COR-L47 (cell line): ENCODE measurements around the gene ARMC9.
"Not testable (repeated sequence)": the region's sequence is repeated elsewhere in the genome, so short reads cannot be mapped to it uniquely, and the experiment has no call there.

Experiments
- DNase-seq: peaks from one replicate; lab custom pipeline; 2025; lab: John Stamatoyannopoulos, UW

The ARMC9 gene

DNA sequence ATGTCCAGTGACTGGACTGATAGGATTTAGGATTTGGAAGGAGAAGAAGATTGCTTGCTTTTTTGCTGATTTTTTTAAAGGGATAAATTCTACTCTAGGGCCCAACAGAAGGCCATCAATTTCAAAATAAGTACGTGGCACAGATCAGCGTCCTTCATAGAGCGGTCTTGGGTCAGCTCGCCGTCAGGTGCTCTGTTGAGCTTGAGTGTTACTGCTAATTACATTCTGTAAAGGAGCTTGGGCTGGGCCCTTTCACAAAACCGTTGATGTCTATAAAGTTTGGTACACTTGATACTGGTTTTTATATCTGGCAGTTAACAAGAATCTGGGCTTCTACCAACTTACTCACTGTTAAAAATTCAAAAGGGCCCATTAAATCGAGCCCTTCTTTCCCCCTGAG is 45.4 kb downstream of the ARMC9 start:
- DNase-seq: no peak

DNA sequence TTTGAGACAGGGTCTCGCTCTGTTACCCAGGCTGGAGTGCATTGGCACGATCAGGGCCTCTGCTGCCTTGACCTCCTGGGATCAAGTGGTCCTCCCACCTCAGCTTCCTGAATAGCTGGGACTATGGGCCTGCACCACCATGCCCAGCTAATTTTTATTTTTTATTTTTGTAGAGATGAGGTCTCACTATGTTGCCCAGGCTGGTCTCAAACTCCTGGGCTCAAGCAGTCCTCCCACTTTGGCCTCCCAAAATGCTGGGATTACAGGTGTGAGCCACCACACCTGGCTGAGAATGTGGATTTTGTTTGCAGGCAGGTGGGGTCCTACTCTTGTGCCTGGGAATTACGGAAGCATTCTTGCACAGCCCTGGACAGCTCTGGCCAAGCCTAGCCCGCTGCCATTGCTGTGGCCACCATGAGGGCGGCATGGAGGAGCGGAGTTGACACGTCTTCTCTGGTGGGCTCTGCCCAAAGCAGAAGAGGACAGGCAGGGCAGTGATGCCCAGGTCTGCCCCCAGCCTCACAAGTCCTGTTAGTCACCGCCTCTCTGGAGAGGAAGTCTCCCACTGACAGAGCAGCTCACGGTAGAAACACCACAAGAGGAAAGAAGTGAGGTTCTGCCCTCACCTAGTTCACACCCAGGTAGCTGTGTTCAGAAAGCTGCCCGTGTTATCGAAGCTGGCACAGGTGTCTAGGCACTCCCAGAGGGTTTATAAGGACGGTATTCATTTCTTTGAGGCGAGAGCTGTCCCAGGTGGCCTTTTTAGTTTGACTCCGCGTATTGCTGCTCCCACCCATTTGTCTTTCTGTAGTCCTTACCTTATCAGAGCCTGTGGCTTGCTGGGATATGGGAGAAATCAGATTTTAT is 46.2 kb downstream of the ARMC9 start:
- DNase-seq: no peak

DNA sequence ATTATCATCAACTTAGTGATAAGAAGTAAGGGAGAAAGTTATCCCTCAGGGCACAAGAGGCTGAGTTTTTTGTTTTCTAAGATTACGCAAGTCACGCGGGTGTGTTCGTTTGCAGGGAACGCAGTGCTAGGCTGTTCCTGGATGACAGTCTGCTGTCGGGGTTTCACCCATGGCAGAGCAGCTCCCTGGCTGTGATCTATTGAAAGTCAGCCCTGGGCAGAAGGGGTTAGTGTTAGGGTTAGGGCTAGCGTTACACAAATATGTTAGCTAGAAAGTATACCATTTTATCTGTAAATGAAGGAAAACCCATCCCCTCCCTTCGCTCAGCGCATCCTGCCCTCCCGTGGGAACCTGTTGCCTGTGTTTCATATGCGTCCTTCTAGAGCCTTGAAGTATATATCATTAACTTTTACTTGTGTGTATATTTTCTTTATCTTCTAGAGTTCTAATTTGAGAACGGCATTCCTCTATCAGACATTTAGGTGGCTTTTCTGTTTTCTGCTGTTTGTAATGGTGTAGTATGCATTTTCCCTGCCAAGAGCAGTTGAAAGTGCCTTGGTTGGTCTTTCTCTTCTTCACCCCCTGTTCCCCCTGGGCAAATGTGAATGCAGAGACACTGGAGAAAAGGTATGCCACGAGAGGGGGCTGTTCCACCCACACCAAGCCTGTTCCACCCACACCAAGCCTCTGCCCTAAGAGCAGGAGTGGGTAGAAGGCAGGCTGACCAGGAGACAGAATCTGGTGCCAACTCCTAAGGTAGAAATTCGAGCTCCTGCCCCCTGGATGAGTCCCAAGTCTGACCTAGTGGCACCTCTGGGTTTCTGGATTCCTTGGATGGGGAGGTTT is 47.0 kb downstream of the ARMC9 start:
- no peak for DNase-seq

DNA sequence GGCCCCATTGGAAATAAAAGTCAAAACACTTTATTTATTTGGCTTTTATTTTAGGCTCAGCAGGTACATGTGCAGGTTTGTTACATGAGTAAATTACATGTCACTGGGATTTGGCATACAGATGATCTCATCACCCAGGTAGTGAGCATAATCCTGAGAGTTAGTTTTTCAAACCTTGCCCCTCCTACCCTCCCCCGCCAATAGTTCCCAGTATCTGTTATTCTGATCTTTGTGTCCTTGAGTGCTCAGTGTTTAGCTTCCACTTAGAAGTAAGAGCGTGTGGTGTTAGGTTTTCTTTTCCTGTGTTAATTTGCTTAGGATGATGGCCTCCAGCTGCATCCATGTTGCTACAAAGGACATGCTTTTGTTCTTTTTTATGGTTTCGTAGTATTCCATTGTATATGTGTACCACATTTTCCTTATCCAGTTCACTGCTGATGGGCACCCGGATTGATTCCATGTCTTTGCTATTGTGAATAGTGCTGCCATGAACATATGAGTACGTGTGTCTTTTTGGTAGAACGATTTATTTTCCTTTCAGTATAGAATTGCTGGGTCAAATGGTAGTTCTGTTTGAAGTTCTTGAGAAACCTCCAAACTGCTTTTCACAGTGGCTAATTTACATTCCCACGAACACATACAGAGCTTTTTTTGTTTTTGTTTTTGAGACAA is 47.9 kb downstream of the ARMC9 start:
- DNase-seq: no peak

DNA sequence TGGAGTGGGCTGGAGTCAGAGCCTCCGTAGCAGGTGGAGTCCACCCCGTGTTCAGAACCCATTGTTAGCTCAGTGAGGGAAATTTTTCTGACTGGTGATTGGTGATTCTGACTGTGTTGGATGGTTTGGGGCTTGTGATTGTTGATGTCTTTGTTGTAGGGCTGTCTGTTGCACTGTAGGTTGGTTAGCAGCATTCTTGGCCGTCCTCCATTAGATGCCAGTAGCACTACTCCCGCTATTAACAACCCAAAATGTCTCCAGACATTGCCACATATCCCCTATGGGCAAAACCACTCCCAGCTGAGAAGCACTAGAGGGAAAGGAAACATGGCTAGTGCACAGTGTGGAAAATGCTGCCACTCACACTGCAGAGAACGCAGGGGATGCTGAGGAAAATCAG is 51.7 kb downstream of the ARMC9 start:
- DNase-seq: no peak

DNA sequence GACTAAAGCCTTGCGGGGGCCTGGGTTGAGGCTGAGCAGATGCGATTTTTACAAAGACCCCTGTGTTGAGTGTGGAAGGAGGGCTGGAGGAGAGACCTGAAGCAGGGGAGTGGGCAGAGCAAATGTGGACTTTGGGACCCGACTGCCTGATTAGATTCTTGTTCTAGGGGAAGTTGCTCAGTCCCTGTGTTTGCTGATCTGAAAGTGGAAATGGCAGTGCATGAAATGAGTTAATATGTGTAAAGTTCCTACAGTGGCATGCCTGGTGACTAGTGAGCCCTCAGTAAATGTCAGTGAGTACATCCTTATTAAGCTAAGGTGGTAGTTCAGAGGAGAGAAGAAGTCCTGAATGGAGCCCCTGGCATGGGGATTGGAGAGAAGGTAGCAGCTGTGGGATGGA is 52.3 kb downstream of the ARMC9 start:
- DNase-seq: no peak

DNA sequence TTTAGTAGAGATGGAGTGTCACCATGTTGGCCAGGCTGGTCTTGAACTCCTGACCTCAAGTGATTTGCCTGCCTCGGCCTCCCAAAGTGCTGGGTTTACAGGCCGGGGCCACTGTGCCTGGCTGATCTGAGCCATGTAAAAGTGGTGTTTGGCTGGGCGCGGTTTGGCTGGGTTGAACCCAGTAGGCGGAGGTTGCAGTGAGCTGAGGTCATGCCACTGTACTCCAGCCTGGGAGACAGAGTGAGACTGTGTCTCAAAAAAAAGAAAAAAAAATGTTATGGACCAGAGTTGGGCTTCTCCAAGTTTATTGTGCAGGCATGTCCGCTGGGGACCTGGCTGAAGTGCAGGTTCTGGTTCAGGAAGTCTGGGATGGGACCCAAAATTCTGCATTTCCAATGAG is 54.9 kb downstream of the ARMC9 start:
- not testable (repeated sequence) for DNase-seq

DNA sequence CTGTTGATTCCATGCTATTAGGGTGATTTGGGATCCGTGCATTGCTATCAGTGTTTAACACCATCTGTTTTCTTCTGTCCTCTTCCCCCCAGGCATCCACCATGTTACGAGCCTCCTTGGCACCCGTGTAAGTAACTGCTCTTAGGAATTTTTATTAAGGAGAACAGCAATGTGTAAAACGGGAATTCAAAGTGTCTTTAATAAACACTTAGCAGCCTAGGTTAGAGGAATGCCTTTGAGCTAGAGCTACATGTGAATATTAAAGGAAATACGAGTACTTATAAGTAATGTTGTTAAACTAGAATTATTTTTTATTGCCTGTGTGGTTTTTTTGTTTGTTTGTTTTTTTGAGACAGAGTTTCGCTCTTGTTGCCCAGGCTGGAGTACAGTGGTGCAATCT is 58.1 kb downstream of the ARMC9 start:
- no peak for DNase-seq

DNA sequence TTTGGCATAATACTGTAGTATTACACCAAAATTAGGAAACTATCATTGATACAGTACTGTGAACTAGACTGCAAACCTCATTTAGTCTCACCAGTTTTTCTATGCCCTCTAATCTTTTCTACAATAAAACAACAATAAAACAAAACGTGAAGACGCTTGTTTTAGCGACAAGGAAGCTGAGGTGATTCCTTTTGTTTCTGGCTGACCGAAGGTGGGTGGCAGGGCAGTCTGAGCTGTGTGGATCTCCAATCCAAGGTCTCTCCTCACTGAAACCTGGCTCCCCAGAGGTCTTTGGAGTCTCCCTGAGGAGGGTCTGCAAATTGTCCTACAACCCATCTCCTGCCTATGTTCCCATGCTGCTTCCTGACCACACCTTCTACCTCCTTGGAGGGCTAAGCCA is 59.3 kb downstream of the ARMC9 start:
- DNase-seq: no peak

DNA sequence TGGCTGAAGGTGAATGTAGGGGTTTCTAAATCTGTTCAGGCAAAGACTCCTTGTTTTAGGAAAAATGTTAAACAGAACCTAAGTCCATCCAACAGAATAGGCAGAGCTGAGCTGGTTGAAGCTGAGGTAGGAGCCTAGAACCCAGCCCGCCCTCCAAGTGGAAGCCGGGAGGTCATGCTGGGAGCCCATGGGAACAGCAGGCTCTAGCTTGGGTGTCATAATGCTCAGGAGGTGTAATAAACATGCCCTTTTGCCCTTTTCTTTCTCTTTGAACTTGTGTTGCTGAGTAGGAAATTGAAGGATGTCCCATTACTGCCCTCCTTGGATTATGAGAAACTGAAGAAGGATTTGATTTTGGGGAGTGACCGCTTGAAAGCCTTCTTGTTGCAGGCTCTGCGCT is 60.3 kb downstream of the ARMC9 start:
- DNase-seq: no peak

DNA sequence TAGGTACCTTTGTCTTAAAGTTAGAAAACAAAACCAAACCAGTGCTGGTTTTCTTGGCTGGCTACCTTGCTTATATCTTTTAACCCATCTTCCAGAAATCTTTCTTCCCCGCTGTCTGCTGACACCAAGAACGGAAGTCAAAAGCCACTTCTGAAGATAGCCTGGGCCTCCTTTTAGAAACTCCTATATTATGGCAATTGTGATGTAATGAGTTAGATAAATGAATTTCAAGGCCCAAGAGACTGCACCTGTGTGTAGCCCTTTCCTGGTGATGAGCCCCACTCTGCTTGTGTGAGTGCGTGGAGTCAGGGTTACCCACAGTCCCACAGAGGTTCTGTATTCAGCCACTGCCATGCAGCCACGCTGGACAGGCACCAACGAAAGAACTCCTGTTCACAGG is 60.7 kb downstream of the ARMC9 start:
- DNase-seq: no peak

DNA sequence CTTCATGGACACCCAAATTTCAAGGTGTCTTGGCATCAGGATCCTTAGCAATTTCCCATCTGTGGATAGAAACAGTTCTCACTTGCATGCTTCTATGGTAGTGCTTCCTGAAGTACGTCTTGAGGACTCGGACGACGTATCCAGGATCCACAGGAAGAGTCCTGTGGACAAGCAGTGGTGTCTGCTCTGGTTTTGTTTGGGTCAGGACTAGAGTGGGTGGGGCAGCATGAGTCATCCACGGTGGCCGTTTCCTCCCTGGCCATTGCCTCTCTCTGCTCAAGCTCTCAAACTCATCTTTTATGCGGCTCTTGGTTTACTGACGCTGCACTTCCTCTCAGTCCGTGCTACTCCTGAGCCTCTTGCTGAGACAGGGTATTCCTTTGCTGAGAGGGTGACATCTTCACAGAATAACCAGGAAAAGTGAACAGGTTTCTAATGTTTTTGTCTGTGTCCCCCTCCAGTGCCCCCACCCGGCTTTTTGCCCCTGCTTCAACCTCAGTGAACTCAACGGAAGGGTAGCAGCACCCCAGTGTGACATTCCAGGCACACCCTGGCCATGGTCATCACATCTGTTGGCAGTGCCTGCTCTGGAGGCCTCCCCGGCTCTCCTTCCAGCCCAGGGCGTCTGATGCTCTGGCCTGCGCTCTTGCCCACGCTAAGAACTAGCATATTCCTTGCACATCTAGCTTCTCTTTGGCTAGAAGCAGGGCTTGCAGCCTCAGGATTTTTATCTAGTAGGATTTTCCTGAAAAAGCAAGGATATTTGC is 62.2 kb downstream of the ARMC9 start:
- no peak for DNase-seq

DNA sequence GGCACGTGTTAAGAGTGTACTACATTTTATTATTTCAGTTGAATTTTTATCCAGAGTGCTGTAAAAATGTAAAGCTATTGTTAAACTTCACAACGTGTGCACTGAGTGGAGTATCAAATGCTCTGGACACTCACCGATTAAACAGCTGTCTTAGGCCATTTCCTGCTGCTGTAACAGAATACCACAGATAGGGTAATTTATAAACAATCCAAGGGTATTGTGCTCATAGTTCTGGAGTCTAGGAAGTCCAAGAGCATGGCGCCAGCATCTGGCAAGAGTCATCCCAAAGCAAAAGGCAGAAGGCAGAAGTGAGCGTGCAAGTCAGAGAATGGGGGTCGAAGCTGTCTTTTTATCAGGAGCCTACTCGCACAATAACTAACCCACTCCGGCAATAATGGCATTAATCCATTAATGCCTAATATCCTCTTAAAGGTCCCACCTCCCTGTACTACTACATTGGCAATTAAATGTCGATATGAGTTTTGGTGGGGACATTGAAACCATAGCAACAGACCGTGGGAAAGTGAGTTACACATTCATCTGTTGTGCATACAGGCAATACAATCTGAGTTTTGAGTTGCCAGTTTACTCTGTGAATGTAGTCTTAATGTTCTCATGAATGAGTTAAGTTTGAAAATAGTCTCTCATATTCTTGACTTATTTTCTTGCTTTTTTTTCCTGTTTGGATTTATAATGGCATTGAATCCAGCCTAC is 64.8 kb downstream of the ARMC9 start:
- DNase-seq: no peak

DNA sequence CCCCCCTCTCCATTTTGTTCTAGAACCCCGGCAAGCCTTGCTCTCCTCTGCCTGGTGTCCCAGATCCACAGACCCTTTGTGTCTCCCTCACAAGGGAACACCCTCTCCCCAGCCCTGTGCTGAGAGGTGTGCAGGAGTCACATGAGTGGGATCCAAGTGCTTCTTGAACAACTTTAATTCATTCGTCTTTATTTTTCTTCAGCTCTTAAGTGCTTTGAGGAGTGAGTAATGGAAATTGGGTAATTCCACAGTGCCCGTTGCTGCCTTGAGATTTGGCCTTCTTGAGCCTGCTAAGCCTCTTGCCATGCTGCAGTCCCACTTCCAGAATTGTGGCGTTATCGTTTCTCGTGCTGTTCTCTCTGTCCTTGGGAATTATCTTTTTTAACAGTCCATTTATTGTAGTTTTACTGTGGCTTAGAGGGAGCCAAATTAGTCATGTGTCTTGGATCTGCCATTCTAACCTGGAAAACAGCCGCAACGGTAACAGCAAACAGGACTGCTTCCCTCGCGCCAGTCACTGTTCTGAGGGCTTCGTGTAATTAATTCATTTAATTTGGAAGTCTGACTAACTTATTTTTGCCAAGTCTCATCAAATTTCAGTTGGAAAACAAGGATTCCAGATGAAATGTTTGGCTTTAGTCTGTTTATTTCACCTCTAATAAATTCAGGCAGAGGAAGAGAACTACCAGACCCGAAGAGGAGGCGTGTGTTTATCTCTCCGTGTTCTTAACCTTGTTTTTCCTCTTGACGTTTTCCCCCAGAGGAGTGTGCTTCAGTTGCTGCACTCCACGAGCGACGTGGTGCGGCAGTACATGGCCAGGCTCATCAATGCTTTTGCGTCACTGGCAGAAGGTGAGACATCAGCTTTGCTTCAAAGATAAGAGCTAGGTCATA is 72.0 kb downstream of the ARMC9 start:
- DNase-seq: no peak

DNA sequence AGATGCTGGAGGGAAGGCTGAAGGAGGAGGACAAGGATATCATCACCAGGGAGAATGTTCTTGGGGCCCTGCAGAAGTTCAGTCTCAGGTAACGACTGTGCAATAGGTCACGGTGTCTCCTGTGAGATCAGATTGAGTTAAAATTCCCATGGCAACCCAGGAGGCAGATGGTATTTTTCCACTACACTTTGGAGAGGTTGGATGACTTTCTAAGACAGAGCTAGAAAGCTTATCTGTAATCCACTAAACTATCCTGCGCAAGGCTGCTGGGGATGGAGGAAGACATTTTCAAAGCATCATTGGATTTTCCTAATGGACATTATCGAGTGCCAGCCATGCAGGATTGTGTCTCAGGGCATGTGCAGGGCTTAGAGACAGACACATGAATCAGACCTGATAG is 74.6 kb downstream of the ARMC9 start:
- DNase-seq: no peak

DNA sequence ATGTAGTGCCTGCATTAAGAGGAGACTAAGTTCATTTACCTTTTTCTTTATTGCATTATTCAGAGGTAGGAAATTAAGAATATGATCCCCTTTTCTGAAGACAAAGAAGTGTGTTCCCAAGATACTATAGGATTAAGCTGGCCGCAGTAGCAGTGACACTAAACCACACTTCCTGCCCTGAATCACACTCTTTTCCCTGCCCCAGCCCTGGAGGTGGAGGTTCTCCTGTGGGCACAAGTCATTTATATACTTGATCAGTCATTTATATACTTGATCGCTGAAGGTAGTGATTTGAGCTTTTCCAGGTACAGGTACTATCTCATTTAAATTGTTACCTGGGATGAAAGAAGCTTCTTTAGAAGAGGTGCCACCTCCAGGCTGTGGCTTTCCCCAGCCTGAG is 78.6 kb downstream of the ARMC9 start:
- no peak for DNase-seq

DNA sequence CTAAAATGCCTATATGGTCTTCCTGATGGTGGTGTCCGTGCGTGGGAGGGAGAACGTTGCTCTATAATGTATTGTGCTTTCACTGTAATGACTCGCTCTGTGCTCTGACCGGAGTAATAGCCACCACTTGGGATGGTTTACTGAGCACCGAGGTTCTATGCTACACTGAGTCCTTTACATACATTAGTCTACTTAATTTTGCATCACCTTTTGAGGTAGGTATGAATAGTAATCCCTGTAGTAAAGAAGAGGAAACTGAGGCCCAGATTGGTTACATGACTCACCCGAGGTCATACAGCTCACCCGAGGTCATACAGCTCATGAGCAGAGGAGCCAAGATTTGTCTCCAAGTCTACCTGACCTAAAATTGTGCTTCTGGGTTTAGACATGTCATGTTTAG is 79.5 kb downstream of the ARMC9 start:
- no peak for DNase-seq

DNA sequence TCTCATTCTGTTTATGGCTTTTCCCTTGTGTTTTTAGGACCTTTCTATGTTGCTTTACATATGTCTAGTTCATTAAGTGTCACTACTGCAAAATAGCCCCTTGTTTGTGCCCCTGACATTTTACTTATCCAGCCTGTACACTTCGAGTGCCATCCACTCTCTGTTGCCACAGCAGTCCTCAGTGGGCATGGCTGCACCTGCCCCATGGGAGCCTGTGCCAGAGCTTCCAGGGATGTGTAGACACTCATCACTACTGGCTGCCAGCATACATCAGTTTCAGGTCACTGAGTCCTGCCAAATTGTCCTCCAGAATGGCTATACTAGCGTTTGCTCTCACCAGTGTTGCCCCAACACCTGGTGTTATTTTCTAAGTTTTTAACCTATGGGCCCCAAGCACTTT is 80.4 kb downstream of the ARMC9 start:
- no peak for DNase-seq

DNA sequence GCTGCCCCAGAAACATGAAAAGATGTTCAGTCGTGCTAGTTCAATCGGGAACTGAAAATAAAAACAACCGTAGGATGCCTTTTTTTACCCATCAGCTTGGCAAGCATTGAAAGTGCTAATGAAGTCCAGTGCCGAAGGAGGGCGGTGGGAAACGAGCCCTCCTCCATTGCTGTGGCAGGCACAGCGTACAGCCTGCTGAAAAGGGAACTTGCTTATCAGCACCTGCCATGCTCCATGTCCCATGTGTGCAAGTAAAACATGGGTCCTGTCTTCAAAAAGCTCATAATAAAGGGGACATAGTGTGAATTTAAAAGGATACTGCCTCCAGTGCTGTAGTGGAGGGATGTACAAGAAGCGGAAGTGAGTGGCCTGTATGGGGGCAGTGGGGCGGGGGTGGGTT is 82.4 kb downstream of the ARMC9 start:
- no peak for DNase-seq

DNA sequence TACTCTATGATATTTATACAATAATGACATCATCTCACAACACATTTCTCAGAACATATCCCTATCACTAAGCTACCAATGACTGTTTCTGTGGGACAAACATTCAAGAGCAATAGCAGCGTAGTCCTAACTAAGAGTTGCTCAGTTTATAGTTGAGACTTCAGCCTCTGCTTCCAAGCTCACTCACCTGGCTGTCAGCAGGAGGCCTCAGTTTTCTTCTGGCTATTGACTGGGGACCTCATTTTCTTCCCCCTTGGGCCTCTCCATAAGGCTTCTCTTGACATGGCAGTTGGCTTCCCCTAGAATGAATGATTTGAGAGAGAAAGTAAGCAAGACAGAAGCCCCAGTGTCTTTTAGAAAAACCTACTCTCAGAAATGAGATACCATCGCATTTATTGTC is 85.9 kb downstream of the ARMC9 start:
- no peak for DNase-seq
